Mesendoderm (in vitro differentiated cells): ENCODE measurements around the gene SETX. TPM values are rescaled to one million over a fixed set of nuclear protein-coding genes. Genes with fewer than 3 reads are reported as not detected.

Source experiments
- DNase-seq: peaks from one replicate; pipeline ENCODE4 v3.0.0; 2013
- H2AK5ac ChIP-seq: 2 replicates; pipeline ENCODE4 v1.6.1; 2013; ENCODE audit warnings: low read length, inconsistent platforms
- H2BK120ac ChIP-seq: 2 replicates; pipeline ENCODE4 v1.6.1; 2013; ENCODE audit warnings: low read depth, mild to moderate bottlenecking, low read length, moderate library complexity, mixed read lengths
- H2BK15ac ChIP-seq: replicated peaks from 2 replicates; pipeline ENCODE4 v1.6.1; 2013; ENCODE audit warnings: low read depth, mild to moderate bottlenecking, moderate library complexity
- H2BK5ac ChIP-seq: 2 replicates; pipeline ENCODE4 v1.6.1; 2013; ENCODE audit warnings: low read length, inconsistent platforms
- H3K18ac ChIP-seq: 2 replicates; pipeline ENCODE4 v1.6.1; 2013; ENCODE audit warnings: mild to moderate bottlenecking, low read length, mixed read lengths
- H3K23ac ChIP-seq: one replicate; pipeline ENCODE4 v1.6.1; 2013; ENCODE audit warnings: low read length
- H3K27ac ChIP-seq: 2 replicates; pipeline ENCODE4 v1.5.1; 2013; ENCODE audit warnings: low read depth, mild to moderate bottlenecking, inconsistent platforms, low read length, moderate library complexity
- H3K27me3 ChIP-seq: 2 replicates; pipeline ENCODE4 v1.6.1; 2013; ENCODE audit warnings: low read length, control low read depth, mild to moderate bottlenecking, inconsistent platforms; ENCODE audit not compliant: insufficient read depth, poor library complexity
- H3K36me3 ChIP-seq: 2 replicates; pipeline ENCODE4 v1.6.1; 2013; ENCODE audit warnings: low read length, inconsistent platforms; ENCODE audit not compliant: control insufficient read depth, insufficient read depth
- H3K4ac ChIP-seq: one replicate; pipeline ENCODE4 v1.6.1; 2013; ENCODE audit warnings: low read depth, mild to moderate bottlenecking, low read length, moderate library complexity
- H3K4me1 ChIP-seq: 2 replicates; pipeline ENCODE4 v1.6.1; 2013; ENCODE audit warnings: low read depth, low read length, inconsistent platforms; ENCODE audit not compliant: control insufficient read depth
- H3K4me2 ChIP-seq: 2 replicates; pipeline ENCODE4 v1.6.1; 2013; ENCODE audit warnings: low read length
- H3K4me3 ChIP-seq: 2 replicates; pipeline ENCODE4 v1.5.1; 2013; ENCODE audit warnings: mild to moderate bottlenecking, low read length
- H3K56ac ChIP-seq: one replicate; pipeline ENCODE4 v1.6.1; 2013; ENCODE audit warnings: low read length
- H3K79me1 ChIP-seq: 2 replicates; pipeline ENCODE4 v1.6.1; 2013; ENCODE audit warnings: low read length, inconsistent platforms
- H3K79me2 ChIP-seq: 2 replicates; pipeline ENCODE4 v1.6.1; 2013; ENCODE audit warnings: mild to moderate bottlenecking, low read length; ENCODE audit not compliant: control insufficient read depth, insufficient read depth
- H3K9ac ChIP-seq: 2 replicates; pipeline ENCODE4 v1.6.1; 2013; ENCODE audit warnings: low read length, inconsistent platforms
- H4K5ac ChIP-seq: one replicate; pipeline ENCODE4 v1.6.1; 2013; ENCODE audit warnings: low read length
- H4K8ac ChIP-seq: one replicate; pipeline ENCODE4 v1.6.1; 2013; ENCODE audit warnings: low read depth, mild to moderate bottlenecking, control low read depth, low read length, moderate library complexity
- WGBS: extraction: QIAGEN DNeasy Blood & Tissue Kit; methylation state at CpG from one replicate; pipeline ENCODE4 v1.1.7; 2013; ENCODE audit warnings: low lambda C conversion rate, missing lambda C conversion rate; ENCODE audit not compliant: insufficient coverage; ENCODE audit errors: extremely low coverage; 5-methylcytosine and 5-hydroxymethylcytosine counted together
- polyA plus RNA-seq, 2 experiments: library from polyadenylated mRNA; stranded (reverse); fragments of 200-250 nt; gene quantifications; one replicate each; pipeline ENCODE4 v1.2.3, GENCODE V29; 2013

Gene SETX, protein sequence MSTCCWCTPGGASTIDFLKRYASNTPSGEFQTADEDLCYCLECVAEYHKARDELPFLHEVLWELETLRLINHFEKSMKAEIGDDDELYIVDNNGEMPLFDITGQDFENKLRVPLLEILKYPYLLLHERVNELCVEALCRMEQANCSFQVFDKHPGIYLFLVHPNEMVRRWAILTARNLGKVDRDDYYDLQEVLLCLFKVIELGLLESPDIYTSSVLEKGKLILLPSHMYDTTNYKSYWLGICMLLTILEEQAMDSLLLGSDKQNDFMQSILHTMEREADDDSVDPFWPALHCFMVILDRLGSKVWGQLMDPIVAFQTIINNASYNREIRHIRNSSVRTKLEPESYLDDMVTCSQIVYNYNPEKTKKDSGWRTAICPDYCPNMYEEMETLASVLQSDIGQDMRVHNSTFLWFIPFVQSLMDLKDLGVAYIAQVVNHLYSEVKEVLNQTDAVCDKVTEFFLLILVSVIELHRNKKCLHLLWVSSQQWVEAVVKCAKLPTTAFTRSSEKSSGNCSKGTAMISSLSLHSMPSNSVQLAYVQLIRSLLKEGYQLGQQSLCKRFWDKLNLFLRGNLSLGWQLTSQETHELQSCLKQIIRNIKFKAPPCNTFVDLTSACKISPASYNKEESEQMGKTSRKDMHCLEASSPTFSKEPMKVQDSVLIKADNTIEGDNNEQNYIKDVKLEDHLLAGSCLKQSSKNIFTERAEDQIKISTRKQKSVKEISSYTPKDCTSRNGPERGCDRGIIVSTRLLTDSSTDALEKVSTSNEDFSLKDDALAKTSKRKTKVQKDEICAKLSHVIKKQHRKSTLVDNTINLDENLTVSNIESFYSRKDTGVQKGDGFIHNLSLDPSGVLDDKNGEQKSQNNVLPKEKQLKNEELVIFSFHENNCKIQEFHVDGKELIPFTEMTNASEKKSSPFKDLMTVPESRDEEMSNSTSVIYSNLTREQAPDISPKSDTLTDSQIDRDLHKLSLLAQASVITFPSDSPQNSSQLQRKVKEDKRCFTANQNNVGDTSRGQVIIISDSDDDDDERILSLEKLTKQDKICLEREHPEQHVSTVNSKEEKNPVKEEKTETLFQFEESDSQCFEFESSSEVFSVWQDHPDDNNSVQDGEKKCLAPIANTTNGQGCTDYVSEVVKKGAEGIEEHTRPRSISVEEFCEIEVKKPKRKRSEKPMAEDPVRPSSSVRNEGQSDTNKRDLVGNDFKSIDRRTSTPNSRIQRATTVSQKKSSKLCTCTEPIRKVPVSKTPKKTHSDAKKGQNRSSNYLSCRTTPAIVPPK (N-terminal part only)
- 17.5 TPM for polyA plus RNA-seq (2013, experiment 1 of 2)
- polyA plus RNA-seq (2013, experiment 2 of 2), result 16.4 TPM

GRCh38 chr9:132354637-132355355, at the start of gene SETX:
SETX (minus strand) TSS chr9:132354986; CDS start chr9:132349428, 5,558 bp downstream.
- H3K4me2 ChIP-seq, result peak within 1 kb of the TSS; percentile 98

GRCh38 chr9:132404228-132404881, 49.6 kb upstream of the SETX start:
- Histone ChIP-seq H2BK120ac (no peak overlapping the region), H2AK5ac (no peak overlapping the region), H3K23ac (no peak overlapping the region), H3K4ac (no peak overlapping the region), H3K79me1 (peaks cover 12% of the 10 kb centered on the region), H3K79me2 (peaks cover 15% of the 10 kb centered on the region), H3K27me3 (no peaks in the 10 kb centered on the region), H2BK15ac (no peak overlapping the region), H4K5ac (no peak overlapping the region), H3K4me3 (no peak overlapping the region), H3K27ac (no peak overlapping the region), H3K9ac (no peak overlapping the region), H3K4me2 (no peak overlapping the region), H2BK5ac (no peak overlapping the region), H3K18ac (no peak overlapping the region), H3K4me1 (peaks cover 12% of the 10 kb centered on the region), H3K36me3 (peaks cover 2% of the 10 kb centered on the region), H4K8ac (no peak overlapping the region), H3K56ac (no peak overlapping the region)
- no CpG with 5 or more reads among the region's 9 CpGs for WGBS
- no peak for DNase-seq

More at GRCh38 chr9:132354637-132355355, at the start of gene SETX:
- Histone ChIP-seq H3K18ac (peak within 1 kb of the TSS; percentile 91), H2AK5ac (no peak within 1 kb of the TSS), H3K36me3 (peaks cover 8% of the 10 kb centered on the region), H3K56ac (peak within 1 kb of the TSS; percentile 97), H3K79me2 (peaks cover 24% of the 10 kb centered on the region), H3K23ac (peak within 1 kb of the TSS; percentile 89), H2BK15ac (no peak within 1 kb of the TSS), H3K4me1 (peaks cover 3% of the 10 kb centered on the region), H3K27me3 (no peaks in the 10 kb centered on the region), H3K4me3 (peak within 1 kb of the TSS; percentile 87), H3K79me1 (peaks cover 18% of the 10 kb centered on the region), H4K5ac (no peak within 1 kb of the TSS), H3K4ac (peak within 1 kb of the TSS; percentile 95), H2BK5ac (peak within 1 kb of the TSS; percentile 67), H3K27ac (peak within 1 kb of the TSS; percentile 39), H3K9ac (peak within 1 kb of the TSS; percentile 93), H4K8ac (peak within 1 kb of the TSS; percentile 94), H2BK120ac (no peak within 1 kb of the TSS)
- DNase-seq, result peak; percentile 99
- no CpG with 5 or more reads among the region's 82 CpGs for WGBS

DNA sequence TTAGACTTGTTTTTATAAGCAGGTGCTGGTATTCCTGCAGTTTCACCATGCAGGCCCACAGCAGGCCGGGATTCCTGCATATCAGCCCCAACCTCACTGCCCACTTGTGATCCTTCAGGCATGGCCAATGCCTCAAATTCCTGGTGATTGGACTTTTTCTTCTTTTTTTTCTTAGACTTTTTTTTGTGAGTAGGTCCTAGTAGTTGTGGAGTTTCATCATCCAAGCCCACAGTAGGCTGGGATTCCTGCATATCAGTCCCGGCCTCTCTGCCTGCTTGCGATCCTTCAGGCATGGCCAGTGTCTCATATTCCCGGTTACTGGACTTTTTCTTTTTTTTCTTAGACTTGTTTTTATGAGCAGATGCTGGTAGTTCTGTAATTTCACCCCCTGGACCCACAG, 47.0 kb upstream of the SETX start:
- H2BK5ac ChIP-seq, result no peak overlapping the region
- no peak overlapping the region for H2BK15ac ChIP-seq
- H3K56ac ChIP-seq, result no peak overlapping the region
- no peak overlapping the region for H3K23ac ChIP-seq
- no peak overlapping the region for H4K5ac ChIP-seq
- H3K4me2 ChIP-seq, result no peak overlapping the region
- no peak overlapping the region for H2AK5ac ChIP-seq
- no peak overlapping the region for H3K9ac ChIP-seq
- no peak overlapping the region for H3K4me3 ChIP-seq
- H2BK120ac ChIP-seq, result no peak overlapping the region
- DNase-seq, result peak; percentile 42
- peaks cover 4% of the 10 kb centered on the region for H3K4me1 ChIP-seq
- peaks cover 12% of the 10 kb centered on the region for H3K79me1 ChIP-seq
- H3K18ac ChIP-seq, result no peak overlapping the region
- H3K27ac ChIP-seq, result no peak overlapping the region
- H3K4ac ChIP-seq, result no peak overlapping the region
- H3K27me3 ChIP-seq, result no peaks in the 10 kb centered on the region
- WGBS, result no CpG with 5 or more reads among the region's 4 CpGs
- no peak overlapping the region for H4K8ac ChIP-seq
- H3K36me3 ChIP-seq, result peaks cover 7% of the 10 kb centered on the region
- peaks cover 15% of the 10 kb centered on the region for H3K79me2 ChIP-seq

DNA sequence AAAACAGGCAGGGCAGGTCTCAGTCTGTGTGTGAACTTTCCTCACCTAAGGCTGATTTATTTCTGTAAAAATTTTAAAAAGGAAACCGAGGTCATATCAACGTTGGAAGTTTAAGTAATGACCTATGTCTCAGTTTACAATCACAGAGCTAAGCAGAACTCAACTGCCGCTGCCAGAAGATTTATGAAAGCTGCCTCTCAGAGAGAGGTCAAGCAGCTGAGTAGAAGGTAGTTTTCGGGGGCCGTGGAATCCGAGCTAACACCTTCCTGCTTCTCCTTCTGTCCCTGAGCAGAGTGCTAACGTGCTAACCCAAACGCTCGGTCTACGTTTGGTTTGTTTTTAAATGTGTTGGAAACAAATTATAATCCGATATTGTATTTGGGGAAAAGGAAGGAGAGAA, 40.8 kb upstream of the SETX start:
- H3K4ac ChIP-seq, result no peak overlapping the region

More for the DNA sequence above, 40.8 kb upstream of the SETX start:
- Histone ChIP-seq H3K18ac (no peak overlapping the region), H3K23ac (no peak overlapping the region), H3K36me3 (peaks cover 25% of the 10 kb centered on the region), H2BK5ac (no peak overlapping the region), H3K4me2 (no peak overlapping the region), H3K4me3 (no peak overlapping the region), H2BK15ac (no peak overlapping the region), H3K27me3 (no peaks in the 10 kb centered on the region), H4K8ac (no peak overlapping the region), H3K56ac (no peak overlapping the region), H4K5ac (no peak overlapping the region), H2BK120ac (no peak overlapping the region), H3K79me1 (no peaks in the 10 kb centered on the region), H3K9ac (no peak overlapping the region), H3K4me1 (no peaks in the 10 kb centered on the region), H3K79me2 (no peaks in the 10 kb centered on the region), H2AK5ac (no peak overlapping the region), H3K27ac (no peak overlapping the region)
- no peak for DNase-seq
- WGBS, result no CpG with 5 or more reads among the region's 11 CpGs
